ENCODE data around the gene GINS1. TPM values are rescaled to one million over a fixed set of nuclear protein-coding genes. Genes with fewer than 3 reads are reported as not detected.

GINS1 gene
- total and polyA plus RNA-seq, 2 donors (not counting 3 experiments of a cell fraction or from before 2014, with no cell fraction given): 8.2 to 26.3 TPM

GRCh38 chr20:25374842-25375241 is 32.6 kb upstream of the GINS1 start:
- no peak overlapping the region for H2AFZ ChIP-seq (ENCODE audit: low read depth, low read length)
- no peak overlapping the region for H3K27ac ChIP-seq (ENCODE audit: insufficient read depth, low read depth, low read length)
- H3K4me2 ChIP-seq (ENCODE audit: insufficient read depth, low read length): no peak overlapping the region
- no peaks in the 10 kb centered on the region for H3K27me3 ChIP-seq (ENCODE audit: control insufficient read depth in 2 of 2, insufficient read depth in 2 of 2, low read length in 2 of 2)
- H3K9me3 ChIP-seq (replicated peaks; ENCODE audit: control insufficient read depth, insufficient read depth, low read length): no peaks in the 10 kb centered on the region
- peaks cover 22% of the 10 kb centered on the region for H3K79me2 ChIP-seq (ENCODE audit: control insufficient read depth, insufficient read depth, low read length)
- no peaks in the 10 kb centered on the region for H4K20me1 ChIP-seq (replicated peaks; ENCODE audit: control insufficient read depth, extremely low read depth, insufficient read depth, low read length)
- no peaks in the 10 kb centered on the region for H3K36me3 ChIP-seq (ENCODE audit: control insufficient read depth in 2 of 2, extremely low read depth in 1 of 2, insufficient read depth in 2 of 2, low read length in 2 of 2)
- no peaks in the 10 kb centered on the region for H3K4me1 ChIP-seq (ENCODE audit: control insufficient read depth, extremely low read depth, insufficient read depth, low read length)
- FAIRE-seq (no peak), DNase-seq (ENCODE audit: low read depth, low spot score) (no peak)
- H3K4me3 ChIP-seq (replicated peaks in 1 of 3; ENCODE audit: insufficient read depth in 1 of 3, low read depth in 1 of 3, low read length in 3 of 3): no peak overlapping the region
- BruUV-seq (replicated peaks): no TSS peak
- no peak for TF ChIP-seq MAX (IDR thresholded peaks at IDR 0.05; ENCODE audit: insufficient read depth, insufficient read length)
- TF ChIP-seq CTCF (IDR thresholded peaks at IDR 0.05; ENCODE audit: extremely low read depth in 1 of 2, insufficient read depth in 1 of 2, low read depth in 1 of 2, low read length in 2 of 2): no peak
- no peak for TF ChIP-seq EZH2 (IDR thresholded peaks at IDR 0.05; ENCODE audit: borderline replicate concordance, low read depth, low read length, severe bottlenecking)
- no peak for TF ChIP-seq POLR2AphosphoS5 (IDR thresholded peaks at IDR 0.05; ENCODE audit: insufficient read depth, low read depth, low read length)
- TF ChIP-seq FOS (IDR thresholded peaks at IDR 0.05; ENCODE audit: borderline replicate concordance, insufficient read depth, low read length): no peak
- TF ChIP-seq GATA2 (IDR thresholded peaks at IDR 0.05; ENCODE audit: insufficient read depth, insufficient read length, low read depth, low read length): no peak
- TF ChIP-seq POLR2A (IDR thresholded peaks at IDR 0.05; ENCODE audit: low read depth, low read length): no peak
- no peak for TF ChIP-seq MYC (IDR thresholded peaks at IDR 0.05; ENCODE audit: low read depth, low read length)
- no peak for TF ChIP-seq JUN (IDR thresholded peaks at IDR 0.05; ENCODE audit: borderline replicate concordance, insufficient read depth, insufficient read length, low read depth)
- dilution Hi-C loops (cut with MboI; ENCODE audit: extremely low pct_ligation_motif_present, low sequenced_read_pairs): no loop called here
- H3K9ac ChIP-seq (replicated peaks; ENCODE audit: extremely low read depth, insufficient read depth, low read length): no peak overlapping the region
- intact Hi-C loops (cut with micrococcal nuclease): no loop called here
- no peaks in the 10 kb centered on the region for H3K9me1 ChIP-seq (replicated peaks; ENCODE audit: control insufficient read depth, extremely low read depth, insufficient read depth, low read length)
- CTCF ChIA-PET: no interaction called here
- POLR2A ChIA-PET: no interaction called here

Measured in endothelial cell of umbilical vein (primary cell).